ENCODE results near the gene ZNF550.
A peak's percentile ranks its signal among the peaks of the same experiment; 100 is the strongest.
"Not testable (repeated sequence)": the region's sequence is repeated elsewhere in the genome, so short reads cannot be mapped to it uniquely, and the experiment has no call there.

ZNF550 gene

DNA sequence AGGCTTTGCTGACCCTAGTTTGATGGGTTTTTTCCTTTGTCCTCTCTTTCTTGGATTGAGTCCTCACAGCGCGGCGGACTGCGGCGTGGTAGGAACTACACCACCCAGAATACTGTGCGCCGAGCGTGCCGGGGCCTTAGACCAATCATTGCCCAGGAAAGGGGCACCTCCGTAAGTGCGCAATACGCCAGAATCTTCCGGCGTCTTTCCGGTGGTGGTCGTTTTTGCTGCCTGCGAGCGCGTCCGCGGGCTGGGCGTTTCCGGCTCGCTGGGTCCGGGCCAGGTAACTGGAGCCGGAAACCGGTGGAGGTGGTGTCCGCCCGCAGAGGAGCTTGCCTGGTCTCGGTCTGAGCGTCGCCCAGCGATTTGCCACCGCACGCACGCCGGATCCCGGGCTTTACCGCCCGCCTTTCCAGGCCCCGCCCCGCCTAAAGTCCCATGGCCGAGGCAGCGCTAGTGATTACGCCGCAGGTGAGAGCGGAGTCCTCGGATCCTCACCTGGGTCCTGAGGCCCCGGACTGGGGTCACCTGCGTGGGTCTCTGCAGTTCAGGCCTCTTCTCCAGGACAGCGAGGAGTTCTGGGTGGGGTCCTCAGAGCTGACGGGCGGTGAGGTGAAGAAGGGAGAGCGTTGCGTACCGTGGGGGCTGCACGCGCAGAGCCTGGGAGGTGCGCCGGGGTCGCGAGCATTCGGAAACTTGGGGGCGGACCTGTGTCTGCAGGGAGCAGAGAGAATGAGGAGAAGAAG is 32.4 kb downstream of the ZNF550 start, which contains the start of gene ZNF549:
Gene ZNF549, plus strand, starts transcription at position 221 of the 746 bp plus-strand sequence. Its CDS starts 218 bp downstream, at position 439.
- peak; percentile 93 for DNase-seq (ENCODE audit: low spot score)

DNA sequence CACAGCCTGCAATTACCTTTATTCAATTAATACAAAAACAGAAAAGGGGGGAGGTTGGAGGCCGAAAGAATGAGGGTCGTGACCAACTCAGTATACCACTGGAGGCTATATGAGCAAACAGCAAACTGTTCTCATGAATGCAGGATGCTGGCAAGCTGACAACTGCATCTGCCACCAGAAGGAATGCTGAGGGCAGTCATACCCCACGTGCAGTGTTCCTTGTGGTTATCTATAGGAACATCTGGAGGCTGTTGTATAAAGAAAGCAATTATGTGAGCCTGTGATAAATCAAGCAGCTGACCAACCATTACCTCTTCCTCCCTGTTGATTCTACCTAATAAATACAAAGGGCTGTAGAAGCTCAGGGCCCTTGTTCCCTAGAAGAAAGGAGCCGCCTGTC is 41.6 kb downstream of the ZNF550 start:
- not testable (repeated sequence) for DNase-seq (ENCODE audit: low spot score)

DNA sequence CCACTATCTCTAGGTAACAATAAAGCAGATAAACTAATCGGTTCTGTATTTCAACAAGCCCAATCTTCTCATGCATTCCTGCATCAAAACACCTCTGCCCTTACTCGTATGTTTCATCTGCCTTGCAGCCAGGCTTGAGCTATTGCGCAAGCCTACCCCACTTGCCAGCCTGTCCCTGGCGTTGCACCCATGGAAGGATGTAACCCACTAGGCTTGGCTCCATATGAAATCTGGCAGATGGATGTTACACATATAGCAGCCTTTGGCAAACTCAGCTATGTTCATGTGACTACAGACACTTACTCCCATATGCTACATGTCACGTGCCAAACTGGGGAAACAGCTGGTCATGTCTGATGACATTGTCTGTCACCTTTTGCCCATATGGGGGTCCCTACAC is 44.4 kb downstream of the ZNF550 start:
- no peak for DNase-seq (ENCODE audit: low spot score)

DNA sequence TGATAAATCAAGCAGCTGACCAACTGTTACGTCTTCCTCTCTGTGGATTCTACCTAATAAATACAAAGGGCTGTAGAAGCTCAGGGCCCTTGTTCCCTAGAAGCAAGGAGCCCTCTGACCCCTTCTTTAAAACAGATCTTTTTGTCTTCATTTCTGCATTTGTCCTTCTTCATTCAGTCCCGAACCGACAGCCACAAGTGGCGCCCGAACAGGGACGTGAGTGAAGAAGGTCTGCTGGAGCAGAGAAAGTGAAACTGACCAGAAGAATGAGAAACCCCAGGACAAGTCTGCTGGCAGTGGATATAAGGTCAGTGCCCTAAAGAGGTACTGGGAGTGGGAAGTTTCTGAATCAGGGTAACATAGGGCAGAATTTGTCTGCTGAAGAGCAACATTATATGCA is 46.8 kb downstream of the ZNF550 start:
- no peak for DNase-seq (ENCODE audit: low spot score)

DNA sequence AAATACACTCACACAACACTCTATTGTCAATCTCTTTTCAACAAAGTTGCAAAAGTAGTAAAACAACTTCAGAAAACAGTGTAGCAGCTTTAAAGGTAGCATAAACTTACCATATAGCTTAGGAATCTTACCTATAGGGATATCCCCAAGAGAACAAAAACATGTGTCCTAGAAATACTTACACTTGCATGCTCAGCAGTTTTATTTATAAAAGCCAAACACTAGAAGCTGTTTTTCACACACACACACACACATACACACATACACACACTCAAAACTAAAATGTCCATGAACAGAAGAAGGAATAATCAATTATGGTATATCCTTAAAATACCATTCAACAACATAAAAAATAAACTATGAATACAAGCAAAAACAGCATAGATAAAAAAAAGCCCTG is 48.2 kb downstream of the ZNF550 start:
- DNase-seq (ENCODE audit: low spot score), result no peak

DNA sequence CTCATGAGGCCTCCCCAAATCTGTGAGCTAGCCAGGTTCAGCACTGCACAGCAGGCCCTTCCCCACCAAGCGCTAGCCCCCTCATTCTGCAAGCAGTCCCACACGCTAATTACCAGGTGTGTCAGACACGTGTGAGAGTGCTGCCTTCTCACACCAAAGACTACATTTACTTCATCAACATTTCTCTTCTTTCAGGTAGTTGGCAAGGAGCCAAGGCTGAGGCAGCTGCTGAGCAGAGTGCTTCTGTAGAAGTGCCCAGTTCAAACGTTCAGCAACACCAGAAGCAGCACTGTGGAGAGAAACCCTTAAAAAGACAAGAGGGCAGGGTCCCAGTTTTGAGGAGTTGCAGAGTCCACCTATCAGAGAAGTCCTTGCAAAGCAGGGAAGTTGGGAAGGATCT is 53.5 kb downstream of the ZNF550 start:
- DNase-seq (ENCODE audit: low spot score), result no peak

DNA sequence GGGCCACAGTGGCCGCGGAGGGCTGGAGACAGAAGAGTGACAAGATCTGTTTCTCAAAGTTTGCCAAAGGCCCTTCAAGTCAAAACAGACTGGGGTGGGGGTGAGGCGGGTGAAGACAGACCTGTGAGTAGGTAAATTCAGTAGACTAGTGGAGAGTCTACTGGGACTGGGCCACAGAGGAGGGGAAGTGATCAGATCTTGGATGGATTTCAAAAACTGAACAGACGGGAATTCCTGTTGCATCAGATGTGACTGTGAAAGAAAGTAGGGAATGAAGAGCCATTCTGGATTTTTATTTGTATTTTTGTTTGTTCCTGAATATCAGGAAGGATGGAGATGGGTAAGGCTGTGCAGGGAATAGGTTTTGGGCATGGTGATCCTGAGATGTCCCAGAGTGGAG is 59.3 kb downstream of the ZNF550 start:
- not testable (repeated sequence) for DNase-seq (ENCODE audit: low spot score)

DNA sequence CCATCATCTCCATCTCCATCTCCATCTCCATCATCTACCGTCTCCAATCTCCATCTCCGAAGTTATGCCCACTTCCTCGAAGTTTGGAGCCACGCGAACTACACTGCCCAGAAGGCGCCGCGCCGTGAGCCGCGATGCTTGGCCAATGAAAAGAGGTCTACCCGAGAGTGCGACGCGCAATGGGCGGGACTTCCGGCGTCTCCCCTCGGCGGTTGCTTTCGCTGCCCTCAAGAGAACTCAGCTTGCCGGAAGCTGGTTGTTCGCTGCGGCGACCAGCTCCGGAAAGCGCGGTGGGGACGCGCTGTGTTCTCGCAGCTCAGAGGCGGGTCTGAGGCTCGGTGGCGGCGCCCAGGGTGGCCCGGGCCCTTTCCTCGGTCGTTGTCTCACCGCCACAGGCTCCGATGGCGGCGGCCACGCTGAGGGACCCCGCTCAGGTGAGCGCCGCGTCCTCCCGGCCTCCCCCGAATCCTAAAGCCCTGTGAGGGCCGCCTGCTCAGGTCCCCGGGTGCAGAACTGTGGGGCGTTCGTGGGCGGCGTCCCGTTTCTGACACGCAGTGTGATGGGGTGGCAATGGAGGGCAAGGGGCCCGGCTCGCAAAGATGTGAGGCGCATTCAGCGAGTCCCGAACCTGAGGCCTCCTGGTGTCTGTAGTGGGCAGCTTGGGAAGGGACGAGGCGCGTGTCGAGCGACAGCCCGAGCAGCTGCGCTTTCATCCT is 59.8 kb downstream of the ZNF550 start, which contains the start of gene ZNF773:
Gene ZNF773, plus strand, starts transcription at position 259 of the 716 bp plus-strand sequence. Its CDS starts 143 bp downstream, at position 402.
- DNase-seq (ENCODE audit: low spot score), result peak; percentile 94

DNA sequence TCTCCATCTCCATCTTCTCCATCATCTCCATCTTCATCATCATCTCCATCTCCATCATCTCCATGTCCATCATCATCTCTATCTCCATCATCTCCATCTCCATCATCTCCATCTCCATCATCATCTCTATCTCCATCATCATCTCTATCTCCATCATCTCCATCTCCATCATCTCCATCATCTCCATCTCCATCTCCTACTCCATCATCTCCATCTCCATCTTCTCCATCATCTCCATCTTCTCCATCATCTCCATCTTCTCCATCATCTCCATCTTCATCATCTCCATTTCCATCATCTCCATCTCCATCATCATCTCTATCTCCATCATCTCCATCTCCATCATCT is 60.4 kb downstream of the ZNF550 start:
- not testable (repeated sequence) for DNase-seq (ENCODE audit: low spot score)

DNA sequence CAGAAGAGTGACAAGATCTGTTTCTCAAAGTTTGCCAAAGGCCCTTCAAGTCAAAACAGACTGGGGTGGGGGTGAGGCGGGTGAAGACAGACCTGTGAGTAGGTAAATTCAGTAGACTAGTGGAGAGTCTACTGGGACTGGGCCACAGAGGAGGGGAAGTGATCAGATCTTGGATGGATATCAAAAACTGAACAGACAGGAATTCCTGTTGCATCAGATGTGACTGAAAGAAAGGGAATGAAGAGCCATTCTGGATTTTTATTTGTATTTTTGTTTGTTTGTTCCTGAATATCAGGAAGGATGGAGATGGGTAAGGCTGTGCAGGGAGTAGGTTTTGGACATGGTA is 71.4 kb downstream of the ZNF550 start:
- DNase-seq (ENCODE audit: low spot score), result not testable (repeated sequence)

DNA sequence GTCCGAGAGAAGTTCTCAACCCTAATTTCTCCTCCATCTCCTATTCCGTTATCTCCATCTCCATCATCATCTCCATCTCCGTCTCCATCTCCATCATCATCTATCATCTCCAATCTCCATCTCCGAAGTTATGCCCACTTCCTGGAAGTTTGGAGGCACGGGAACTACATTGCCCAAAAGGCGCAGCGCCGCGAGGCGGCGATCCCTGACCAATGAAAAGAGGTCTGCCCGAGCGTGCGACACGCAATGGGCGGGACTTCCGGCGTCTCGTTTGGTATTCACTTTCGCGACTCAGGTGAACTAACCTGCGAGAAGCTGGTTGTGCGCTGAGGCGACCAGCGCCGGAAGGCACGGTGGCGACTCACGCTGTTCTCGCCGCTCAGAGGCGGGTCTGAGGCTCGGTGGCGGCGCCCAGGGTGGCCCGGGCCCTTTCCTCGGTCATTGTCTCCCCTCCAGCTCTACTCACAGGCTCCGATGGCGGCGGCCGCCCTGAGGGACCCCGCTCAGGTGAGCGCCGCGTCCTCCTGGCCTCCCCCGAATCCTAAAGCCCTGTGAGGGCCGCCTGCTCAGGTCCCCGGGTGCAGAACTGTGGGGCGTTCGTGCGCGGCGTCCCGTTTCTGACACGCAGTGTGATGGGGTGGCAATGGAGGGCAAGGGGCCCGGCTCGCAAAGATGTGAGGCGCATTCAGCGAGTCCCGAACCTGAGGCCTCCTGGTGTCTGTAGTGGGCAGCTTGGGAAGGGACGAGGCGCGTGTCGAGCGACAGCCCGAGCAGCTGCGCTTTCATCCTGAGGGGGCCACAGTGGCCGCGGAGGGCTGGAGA is 72.0 kb downstream of the ZNF550 start, which contains the start of gene ZNF419:
Gene ZNF419, plus strand, starts transcription at position 274 of the 822 bp plus-strand sequence. Its CDS starts 201 bp downstream, at position 475.
- DNase-seq (ENCODE audit: low spot score), result peak; percentile 91
